HG03342 (cell line): Measurements from ENCODE around the gene TLCD5.

Experiments used
- ATAC-seq: cut with Tn5 transposase; IDR thresholded peaks from one replicate; pipeline ENCODE4 v1.9.1; 2021; ENCODE audit warnings: mild to moderate bottlenecking, moderate library complexity; ENCODE audit not compliant: unreplicated experiment

The TLCD5 gene

DNA sequence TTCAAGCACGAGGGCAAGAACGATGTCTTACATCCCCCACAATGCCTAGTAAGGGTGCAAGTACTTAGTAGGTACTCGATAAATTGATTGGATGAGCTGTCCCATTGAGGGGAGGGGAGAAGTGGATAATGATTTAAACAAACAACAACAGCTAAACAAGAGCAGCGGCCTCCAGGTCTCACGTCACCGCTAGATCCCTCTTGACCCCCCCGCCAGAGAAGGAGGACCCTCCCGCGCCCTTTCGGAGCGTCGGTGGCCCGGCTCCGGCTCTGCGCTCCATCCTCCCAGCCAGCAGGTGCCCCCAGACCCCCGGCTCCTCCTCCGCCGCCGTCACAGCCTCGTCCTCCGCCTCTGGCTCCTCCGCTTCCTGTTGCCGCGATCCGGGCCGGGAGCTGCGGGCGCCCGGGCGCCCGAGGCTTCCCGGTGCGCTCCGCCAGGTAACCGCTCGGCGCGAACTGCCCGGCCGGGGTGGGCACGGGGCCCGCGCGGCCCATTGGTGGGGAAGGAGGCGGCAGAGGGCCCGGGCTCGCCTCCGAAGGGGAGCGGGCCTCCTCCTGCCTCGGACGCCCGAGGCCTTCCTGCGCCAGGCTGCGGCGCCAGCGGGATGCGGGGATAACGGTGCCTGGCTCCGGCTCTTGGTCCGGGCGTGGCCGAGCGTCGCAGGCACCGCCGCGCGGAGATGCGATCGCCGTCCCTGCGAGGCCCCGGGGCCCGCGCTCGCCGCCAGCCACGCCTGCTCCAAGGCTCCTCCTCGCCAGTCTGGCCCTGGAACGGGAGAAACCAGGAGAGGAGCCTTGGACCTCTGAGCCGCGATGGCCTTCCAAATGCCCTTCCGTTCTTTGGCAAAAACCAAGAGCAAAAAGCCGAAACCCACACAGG lies at the start of gene TLCD5:
Gene TLCD5 (plus strand): TSS at position 368 of the 879 bp plus-strand sequence. CDS start 2,143 bp downstream, outside the sequence.
- peak; percentile 62 for ATAC-seq

DNA sequence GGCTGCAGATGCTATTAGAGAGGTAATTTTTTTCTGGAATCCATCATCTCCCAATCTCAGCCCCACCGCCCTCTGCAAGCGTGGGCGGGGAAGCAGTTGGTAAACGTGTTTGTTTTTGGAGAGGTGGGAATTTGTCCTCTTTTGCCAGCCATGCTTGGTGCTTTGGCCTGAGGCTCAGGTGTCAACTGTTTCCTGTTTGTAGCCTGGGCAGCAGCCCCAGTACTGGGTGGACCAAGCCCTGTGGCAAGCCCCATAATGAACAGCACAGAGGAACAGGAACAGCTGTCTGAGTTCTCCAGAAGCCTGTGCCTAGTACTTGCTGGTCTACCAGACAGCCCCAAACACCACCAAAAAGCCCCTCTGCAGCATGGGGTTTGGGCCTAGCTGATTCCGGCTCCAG lies 45.6 kb upstream of the TLCD5 start:
- no peak for ATAC-seq

DNA sequence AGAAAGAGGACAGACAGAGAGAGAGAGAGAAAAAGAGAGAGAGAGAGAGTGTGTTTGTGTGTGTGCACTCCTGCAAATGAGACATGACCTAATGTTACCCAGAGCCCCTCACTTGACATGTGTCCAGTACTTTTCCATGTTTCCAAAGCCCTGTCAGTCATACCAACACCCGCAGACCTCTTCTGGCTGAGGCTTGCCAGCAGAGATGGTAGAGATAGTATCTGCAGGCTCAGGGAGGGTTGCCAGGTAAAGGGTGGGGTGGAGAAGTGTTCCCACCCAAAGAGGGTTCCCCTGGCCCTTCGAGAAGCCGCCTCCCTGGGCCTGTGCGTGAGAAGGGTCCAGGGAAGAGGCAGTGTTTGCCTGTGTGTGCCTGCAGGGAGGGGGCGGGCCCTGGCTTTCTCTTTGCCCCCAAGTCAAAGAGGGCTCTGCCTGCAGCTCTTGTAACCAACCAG lies 44.5 kb upstream of the TLCD5 start:
- ATAC-seq = no peak

- no peak for ATAC-seq
Measured at GRCh38 chr11:120281143-120281795, 43.8 kb upstream of the TLCD5 start.

DNA sequence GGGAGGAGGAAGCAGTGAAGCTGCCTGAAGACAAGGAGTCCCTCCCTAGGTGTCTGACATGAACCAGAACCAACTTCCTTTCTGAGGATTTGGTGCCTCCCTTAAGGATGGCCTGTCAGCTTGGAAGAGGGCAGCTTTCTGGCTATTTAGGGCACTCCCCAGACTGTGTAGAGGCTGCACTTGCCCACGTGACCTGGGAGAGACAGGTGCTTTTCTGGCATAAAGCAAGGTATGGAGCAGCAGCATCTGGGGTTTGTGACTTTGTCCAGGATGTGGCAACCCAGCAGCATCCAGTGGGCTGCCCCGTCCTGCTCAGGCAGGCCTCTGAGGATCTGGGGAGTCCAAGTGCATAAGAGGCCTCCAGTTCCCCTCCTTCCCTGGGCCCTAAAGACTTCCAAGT lies 42.0 kb upstream of the TLCD5 start:
- ATAC-seq = no peak

DNA sequence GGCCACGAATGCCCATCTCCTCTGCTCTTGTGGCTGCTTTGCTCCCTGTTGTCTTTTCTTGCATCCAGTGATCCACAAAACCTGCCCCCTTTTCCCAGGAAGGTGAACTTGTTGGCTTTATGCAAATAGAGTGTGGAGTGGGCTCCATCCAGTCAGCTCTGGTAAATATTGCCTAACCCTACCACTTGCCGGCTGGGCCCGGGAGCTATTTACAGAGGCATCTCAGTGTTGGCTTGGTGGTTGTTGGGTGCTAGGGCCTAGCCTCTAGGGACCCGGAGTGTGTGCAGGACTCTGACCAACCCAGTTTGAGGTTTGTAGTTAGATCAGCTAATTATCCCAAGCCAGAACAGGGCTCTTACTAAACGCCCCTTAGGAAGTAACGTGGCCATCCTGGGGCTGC lies 40.8 kb upstream of the TLCD5 start:
- ATAC-seq = no peak

GRCh38 chr11:120285256-120285655 lies 39.8 kb upstream of the TLCD5 start:
- no peak for ATAC-seq

DNA sequence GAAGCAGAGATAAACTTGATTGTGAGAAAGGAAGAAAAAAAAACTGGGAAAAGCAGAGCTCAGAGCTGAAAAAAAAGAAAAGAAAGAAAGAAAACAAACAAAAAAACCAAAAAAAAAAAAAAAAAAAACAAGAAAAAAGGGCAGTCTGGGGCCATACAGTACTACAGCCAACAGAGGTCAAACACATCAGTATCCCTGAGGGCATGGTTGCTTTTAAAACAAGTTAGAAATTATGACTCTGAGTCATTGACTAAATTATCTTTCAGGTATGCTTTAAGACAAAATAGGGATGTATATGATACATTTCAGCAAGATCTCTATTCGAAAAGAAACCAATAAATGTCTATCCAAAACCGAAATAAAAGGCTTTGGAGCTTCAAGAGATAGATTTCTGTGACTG lies 37.1 kb upstream of the TLCD5 start:
- ATAC-seq = no peak

GRCh38 chr11:120289426-120289825 lies 35.7 kb upstream of the TLCD5 start:
- ATAC-seq = no peak

DNA sequence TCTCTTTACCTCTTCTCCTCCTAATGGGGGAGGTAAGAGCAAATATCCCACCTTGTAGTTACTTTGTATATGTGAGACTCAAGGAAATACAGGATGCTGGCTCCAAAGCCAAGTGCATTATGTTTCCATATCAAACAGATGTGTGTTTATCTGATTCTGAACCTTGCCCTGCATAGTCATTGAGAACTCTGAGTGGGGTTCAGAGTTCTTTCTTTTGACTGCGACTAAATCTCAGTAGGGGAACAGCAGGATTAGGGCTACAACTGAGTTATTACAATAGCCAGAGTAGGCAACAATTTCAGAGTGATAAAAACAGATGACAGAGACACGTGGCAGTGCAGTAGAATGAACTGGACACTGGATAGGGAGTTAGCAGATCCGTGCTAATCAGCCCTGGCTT lies 34.1 kb upstream of the TLCD5 start:
- no peak for ATAC-seq

- no peak for ATAC-seq
Measured at GRCh38 chr11:120293038-120293800, 31.9 kb upstream of the TLCD5 start.

DNA sequence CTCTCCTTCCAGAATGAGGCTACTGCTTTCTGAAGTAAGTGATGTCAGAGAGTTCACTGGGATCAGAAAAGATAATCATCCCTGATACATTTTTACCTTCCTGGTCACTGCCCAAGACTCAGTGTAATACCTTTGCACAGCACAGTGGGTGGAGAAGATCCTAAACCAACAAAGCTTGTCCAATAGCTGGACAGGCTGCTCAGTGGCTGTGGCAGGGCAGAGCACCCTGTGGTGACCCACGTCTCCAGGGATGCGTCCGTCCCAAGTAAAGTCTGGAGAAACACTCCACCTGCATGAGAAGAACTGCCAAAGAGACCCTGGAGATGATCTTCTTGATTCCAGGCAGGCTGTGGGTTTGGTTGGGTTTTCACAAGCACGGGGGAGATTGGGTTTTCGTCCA lies 31.0 kb upstream of the TLCD5 start:
- no peak for ATAC-seq

DNA sequence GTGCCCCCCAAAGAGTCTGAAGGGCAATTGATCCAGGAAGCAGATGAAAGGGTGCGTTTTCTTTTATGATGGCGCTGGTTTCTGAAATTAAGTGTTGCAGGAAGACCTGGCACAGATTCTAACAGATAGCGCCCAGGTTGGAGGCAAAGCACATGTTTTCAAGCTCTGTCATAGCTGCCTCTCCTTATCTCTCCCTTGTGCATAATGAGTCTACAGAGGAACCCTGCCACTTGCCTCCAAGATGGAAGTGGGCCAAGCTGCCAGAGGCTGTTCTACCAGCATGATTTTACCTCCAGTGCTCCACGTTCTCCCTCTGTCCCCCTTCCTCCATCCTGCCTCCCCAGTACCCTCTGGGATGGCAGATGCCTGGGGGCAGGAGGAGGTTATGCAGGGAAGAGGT lies 30.0 kb upstream of the TLCD5 start:
- no peak for ATAC-seq

- ATAC-seq = no peak
Measured at GRCh38 chr11:120296554-120296953, 28.5 kb upstream of the TLCD5 start.

DNA sequence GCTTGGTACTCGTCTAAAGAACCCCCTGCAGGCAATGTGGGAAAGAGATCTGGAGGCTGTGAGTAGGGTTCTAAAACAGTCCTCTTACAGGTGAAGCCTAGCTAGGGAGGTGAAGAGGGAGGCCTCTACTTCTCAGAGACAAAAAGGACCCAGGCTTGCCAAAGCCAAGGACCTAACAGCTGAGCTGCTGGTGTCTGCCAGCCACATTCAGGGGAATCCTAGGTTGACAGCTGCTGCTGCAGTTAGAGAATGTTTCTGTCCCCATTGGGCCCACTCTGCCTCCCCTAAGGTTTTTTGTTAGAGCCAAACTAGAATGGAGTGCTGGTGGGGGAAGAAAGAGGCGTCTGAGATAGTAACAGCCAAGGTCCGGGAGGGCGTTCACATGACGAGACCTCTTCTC lies 26.6 kb upstream of the TLCD5 start:
- no peak for ATAC-seq

- no peak for ATAC-seq
Measured at GRCh38 chr11:120302001-120302805, 22.9 kb upstream of the TLCD5 start.

DNA sequence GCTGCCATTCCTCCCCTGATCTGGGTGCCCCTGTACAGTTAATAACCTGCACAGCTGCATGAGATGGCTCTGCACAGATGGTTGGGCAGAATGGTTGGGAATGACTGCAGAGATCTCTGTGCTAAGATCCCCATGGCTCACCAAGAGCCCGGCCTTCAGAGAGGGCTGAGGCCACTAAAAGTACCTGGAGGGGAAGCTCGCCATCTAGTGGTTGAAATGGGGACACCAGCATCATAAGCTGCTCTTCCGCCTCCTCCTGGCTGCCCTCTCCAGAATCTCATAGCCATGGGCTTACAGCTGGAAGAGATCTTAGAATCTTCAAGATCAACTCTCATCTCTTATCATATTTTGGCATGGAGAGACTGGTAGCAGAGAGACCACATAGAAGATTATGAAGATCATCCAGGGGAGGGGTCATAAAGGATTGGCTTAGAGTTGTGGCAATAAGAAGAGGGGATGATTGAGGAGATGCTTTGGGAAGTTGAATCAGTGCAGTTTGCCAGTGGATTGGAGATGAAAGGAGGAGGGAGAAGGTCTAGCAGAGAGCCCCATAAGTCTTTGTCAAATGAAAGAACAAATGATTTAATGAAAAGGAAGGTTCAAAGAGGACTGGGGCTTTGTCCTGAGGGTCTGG lies 22.0 kb upstream of the TLCD5 start:
- no peak for ATAC-seq

DNA sequence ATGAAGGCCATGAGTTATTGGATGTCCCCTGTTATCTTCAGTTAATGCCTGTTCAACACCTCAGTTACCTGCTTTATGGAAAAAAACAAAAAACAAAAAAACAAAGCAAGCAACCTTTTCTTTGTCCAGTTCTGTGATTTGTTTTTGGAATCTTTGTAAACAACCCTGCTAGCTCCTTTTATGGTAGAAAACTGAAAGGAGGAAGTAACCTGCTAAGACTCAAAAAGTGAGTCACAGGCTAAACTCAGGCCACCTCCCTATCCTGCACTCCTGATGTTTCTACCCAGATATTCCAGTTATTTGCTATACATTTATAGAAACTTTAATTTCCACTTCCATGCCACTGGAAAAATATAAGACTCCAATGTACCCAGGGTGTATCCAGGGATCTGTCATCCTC lies 20.6 kb upstream of the TLCD5 start:
- no peak for ATAC-seq

DNA sequence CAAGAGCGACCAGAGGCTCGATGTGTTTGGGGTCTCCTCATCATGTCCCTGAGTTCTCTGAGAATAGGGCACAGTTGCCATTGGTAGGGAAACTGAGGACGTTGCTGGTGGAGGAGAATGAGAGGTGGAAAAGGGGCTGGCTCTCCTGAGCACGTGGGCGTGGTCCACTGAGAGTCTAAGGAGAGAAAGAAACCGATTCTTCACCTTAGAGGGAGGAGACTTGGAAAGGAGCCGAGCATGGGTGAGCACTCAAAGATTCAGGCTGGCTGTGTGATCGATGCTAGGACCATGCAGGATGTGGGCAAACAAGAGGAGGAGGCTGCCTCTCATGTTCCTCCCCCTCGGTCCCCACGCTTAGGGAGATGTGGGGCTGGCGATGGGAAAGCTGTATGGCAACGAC lies 19.8 kb upstream of the TLCD5 start:
- ATAC-seq = no peak

- ATAC-seq = no peak
Measured at GRCh38 chr11:120306519-120307242, 18.4 kb upstream of the TLCD5 start.
